Activated effector memory CD4-positive, alpha-beta T cell treated with Interleukin-2 at 50 U/mL for 16 hours (primary cell): ENCODE data around the gene MTRR.

Experiments
- DNase-seq: peaks from one replicate; pipeline ENCODE4 v3.0.0-alpha.2; 2020

MTRR gene

GRCh38 chr5:7857926-7858632 is 10.9 kb upstream of the MTRR start:
- DNase-seq: no peak

- DNase-seq: no peak
Measured at GRCh38 chr5:7866196-7866595, 2.8 kb upstream of the MTRR start.

GRCh38 chr5:7867260-7867659 is 1.7 kb upstream of the MTRR start:
- no peak for DNase-seq

- DNase-seq: no peak
Measured at GRCh38 chr5:7868427-7868772, 548 bp upstream of the MTRR start.

GRCh38 chr5:7869474-7870136 is 657 bp downstream of the MTRR start:
- no peak for DNase-seq

- DNase-seq: no peak
Measured at GRCh38 chr5:7871653-7872052, 2.7 kb downstream of the MTRR start.

- DNase-seq: no peak
Measured at GRCh38 chr5:7872517-7873130, 3.7 kb downstream of the MTRR start.

GRCh38 chr5:7873216-7873615 is 4.3 kb downstream of the MTRR start:
- no peak for DNase-seq

GRCh38 chr5:7874639-7875038 is 5.7 kb downstream of the MTRR start:
- DNase-seq: no peak

GRCh38 chr5:7875151-7875550 is 6.2 kb downstream of the MTRR start:
- no peak for DNase-seq

GRCh38 chr5:7876867-7877266 is 7.9 kb downstream of the MTRR start:
- DNase-seq: no peak

- DNase-seq: no peak
Measured at GRCh38 chr5:7877851-7878250, 8.9 kb downstream of the MTRR start.

- DNase-seq: no peak
Measured at GRCh38 chr5:7878381-7878873, 9.5 kb downstream of the MTRR start.

GRCh38 chr5:7881091-7881490 is 12.1 kb downstream of the MTRR start:
- no peak for DNase-seq

GRCh38 chr5:7881816-7882215 is 12.9 kb downstream of the MTRR start:
- no peak for DNase-seq

- no peak for DNase-seq
Measured at GRCh38 chr5:7882926-7883325, 14.0 kb downstream of the MTRR start.

- DNase-seq: no peak
Measured at GRCh38 chr5:7884491-7885267, 15.7 kb downstream of the MTRR start.

GRCh38 chr5:7886849-7887475 is 18.0 kb downstream of the MTRR start:
- DNase-seq: no peak

GRCh38 chr5:7888901-7889300 is 20.0 kb downstream of the MTRR start:
- DNase-seq: no peak

- DNase-seq: no peak
Measured at GRCh38 chr5:7894439-7894838, 25.5 kb downstream of the MTRR start.

GRCh38 chr5:7894860-7895259 is 25.9 kb downstream of the MTRR start:
- DNase-seq: no peak

- no peak for DNase-seq
Measured at GRCh38 chr5:7897014-7897600, 28.2 kb downstream of the MTRR start.

- no peak for DNase-seq
Measured at GRCh38 chr5:7902201-7902600, 33.3 kb downstream of the MTRR start.
